Endothelial cell of umbilical vein (primary cell): ENCODE measurements around the gene MCL1. TPM values are rescaled to one million over a fixed set of nuclear protein-coding genes. Genes with fewer than 3 reads are reported as not detected.

Source experiments
- BruUV-seq: library from RNA; stranded (reverse); fragments of 400-500 nt; replicated peaks from 2 replicates; lab custom pipeline; 2021; lab: Mats Ljungman, UMichigan
- CTCF ChIA-PET: fragments of 300-600, 350-600 bp; sonication (Branson Sonifier 250); formaldehyde crosslinking; loops from one replicate; lab custom pipeline; 2021; ENCODE audit warnings: antibody characterized with exemption, inconsistent platforms; lab: Charles Lee
- POLR2A ChIA-PET: fragments of 300-600, 350-600 bp; sonication (Branson Sonifier 250); formaldehyde crosslinking; loops from one replicate; lab custom pipeline; 2021; ENCODE audit warnings: antibody characterized with exemption, inconsistent platforms; lab: Charles Lee
- DNase-seq: peaks from one replicate; pipeline ENCODE4 v3.0.0-alpha.2; 2011; ENCODE audit warnings: low read depth, low spot score
- FAIRE-seq: peaks from 2 replicates; lab custom pipeline; 2011; peaks lifted over from hg19 to GRCh38; lab: Jason Lieb, UNC
- H2AFZ ChIP-seq: 2 replicates; pipeline ENCODE4 v1.6.0; 2012; ENCODE audit warnings: low read depth, low read length, control low read depth, inconsistent platforms
- H3K27ac ChIP-seq: 2 replicates; pipeline ENCODE4 v1.5.1; 2011; ENCODE audit warnings: low read depth, mild to moderate bottlenecking, control low read depth, low read length, moderate library complexity; ENCODE audit not compliant: insufficient read depth
- H3K27me3 ChIP-seq, 2 experiments: 2 replicates each; pipeline versions ENCODE4 v1.6.0 to v1.6.1; 2011; ENCODE audit warnings: low read length in 2 of 2, mixed read lengths in 1 of 2; ENCODE audit not compliant: control insufficient read depth in 2 of 2, insufficient read depth in 2 of 2
- H3K36me3 ChIP-seq, 2 experiments: 2 replicates in 1 of 2; 3 replicates in 1 of 2; pipeline ENCODE4 v1.5.1; 2011; ENCODE audit warnings: low read length in 2 of 2, mild to moderate bottlenecking in 1 of 2, moderate library complexity in 1 of 2; ENCODE audit not compliant: control insufficient read depth in 2 of 2, insufficient read depth in 2 of 2; ENCODE audit errors: extremely low read depth in 1 of 2
- H3K4me1 ChIP-seq: 3 replicates; pipeline ENCODE4 v1.5.1; 2011; ENCODE audit warnings: mild to moderate bottlenecking, low read length; ENCODE audit not compliant: control insufficient read depth, insufficient read depth; ENCODE audit errors: extremely low read depth
- H3K4me2 ChIP-seq: 2 replicates; pipeline ENCODE4 v1.6.1; 2011; ENCODE audit warnings: low read length, control low read depth, mixed read lengths; ENCODE audit not compliant: insufficient read depth
- H3K4me3 ChIP-seq, 3 experiments: fragments of 200-600 bp in 1 of 3; sonication (generic), shearing (Covaris generic) in 1 of 3; replicated peaks in 1 of 3; 2 replicates each; pipeline ENCODE4 v1.5.1; 2011 to 2016; ENCODE audit warnings: control low read depth in 3 of 3, low read length in 3 of 3, mild to moderate bottlenecking in 2 of 3, inconsistent platforms in 1 of 3, low read depth in 1 of 3, moderate library complexity in 1 of 3; ENCODE audit not compliant: insufficient read depth in 1 of 3
- H3K79me2 ChIP-seq: 2 replicates; pipeline ENCODE4 v1.6.0; 2012; ENCODE audit warnings: low read length, inconsistent platforms; ENCODE audit not compliant: control insufficient read depth, insufficient read depth
- H3K9ac ChIP-seq: replicated peaks from 2 replicates; pipeline ENCODE3; 2011; ENCODE audit warnings: low read length, control low read depth; ENCODE audit not compliant: insufficient read depth; ENCODE audit errors: extremely low read depth
- H3K9me1 ChIP-seq: replicated peaks from 3 replicates; pipeline ENCODE4 v1.6.0; 2011; ENCODE audit warnings: mild to moderate bottlenecking, low read length; ENCODE audit not compliant: control insufficient read depth, insufficient read depth; ENCODE audit errors: extremely low read depth
- H3K9me3 ChIP-seq: replicated peaks from 2 replicates; pipeline ENCODE4 v1.5.1; 2012; ENCODE audit warnings: low read length, inconsistent platforms; ENCODE audit not compliant: control insufficient read depth, insufficient read depth
- H4K20me1 ChIP-seq: replicated peaks from 2 replicates; pipeline ENCODE3; 2011; ENCODE audit warnings: mild to moderate bottlenecking, low read length; ENCODE audit not compliant: control insufficient read depth, insufficient read depth; ENCODE audit errors: extremely low read depth
- EZH2 ChIP-seq: IDR thresholded peaks from 2 replicates; pipeline ENCODE4 v1.6.1; 2012; ENCODE audit warnings: borderline replicate concordance, low read depth, mild to moderate bottlenecking, moderate library complexity, low read length, inconsistent platforms; ENCODE audit not compliant: severe bottlenecking
- FOS ChIP-seq: IDR thresholded peaks from 2 replicates; pipeline ENCODE4 v1.6.1; 2011; ENCODE audit warnings: mild to moderate bottlenecking, low read length, moderate library complexity, borderline replicate concordance; ENCODE audit not compliant: insufficient read depth
- GATA2 ChIP-seq: IDR thresholded peaks from 2 replicates; pipeline ENCODE4 v1.7.0; 2011; ENCODE audit warnings: low read depth, mild to moderate bottlenecking, moderate library complexity, mixed read lengths, low read length; ENCODE audit not compliant: insufficient read length, insufficient read depth
- MYC ChIP-seq: IDR thresholded peaks from one replicate; pipeline ENCODE4 v1.6.1; 2011; ENCODE audit warnings: mild to moderate bottlenecking, low read depth, low read length
- POLR2A ChIP-seq: IDR thresholded peaks from 2 replicates; pipeline ENCODE4 v1.6.1; 2012; ENCODE audit warnings: low read depth, mild to moderate bottlenecking, control low read depth, low read length
- POLR2AphosphoS5 ChIP-seq: IDR thresholded peaks from 2 replicates; pipeline ENCODE4 v1.6.1; 2012; ENCODE audit warnings: low read depth, mild to moderate bottlenecking, control low read depth, low read length, moderate library complexity; ENCODE audit not compliant: insufficient read depth
- dilution Hi-C: fragments of 300-500 bp; cut with MboI; formaldehyde crosslinking; loops from one replicate; pipeline ENCODE4 v1.15.0; 2019; ENCODE audit warnings: low sequenced_read_pairs; ENCODE audit not compliant: extremely low pct_ligation_motif_present
- intact Hi-C: fragments of 100-400 bp; cut with micrococcal nuclease; formaldehyde crosslinking; loops from one replicate; pipeline ENCODE4 v1.10.0; 2022
- polyA plus RNA-seq, 4 experiments: library from polyadenylated mRNA; depleted of rRNA in 3 of 4; stranded (reverse) in 3 of 4; unstranded in 1 of 4; fragments of >200 nt; gene quantifications; 2 replicates each; pipeline versions ENCODE4 v1.2.1 to v1.2.3, GENCODE V29; 2011 to 2012; ENCODE audit warnings: missing spikeins in 1 of 4
- total RNA-seq: library from RNA; stranded (reverse); gene quantifications from 2 replicates; pipeline ENCODE4 v1.2.3, GENCODE V29; 2021

MCL1 gene
- total and polyA plus RNA-seq, 2 donors (not counting 3 experiments of a cell fraction or from before 2014, with no cell fraction given), result 87.3 to 186 TPM

DNA sequence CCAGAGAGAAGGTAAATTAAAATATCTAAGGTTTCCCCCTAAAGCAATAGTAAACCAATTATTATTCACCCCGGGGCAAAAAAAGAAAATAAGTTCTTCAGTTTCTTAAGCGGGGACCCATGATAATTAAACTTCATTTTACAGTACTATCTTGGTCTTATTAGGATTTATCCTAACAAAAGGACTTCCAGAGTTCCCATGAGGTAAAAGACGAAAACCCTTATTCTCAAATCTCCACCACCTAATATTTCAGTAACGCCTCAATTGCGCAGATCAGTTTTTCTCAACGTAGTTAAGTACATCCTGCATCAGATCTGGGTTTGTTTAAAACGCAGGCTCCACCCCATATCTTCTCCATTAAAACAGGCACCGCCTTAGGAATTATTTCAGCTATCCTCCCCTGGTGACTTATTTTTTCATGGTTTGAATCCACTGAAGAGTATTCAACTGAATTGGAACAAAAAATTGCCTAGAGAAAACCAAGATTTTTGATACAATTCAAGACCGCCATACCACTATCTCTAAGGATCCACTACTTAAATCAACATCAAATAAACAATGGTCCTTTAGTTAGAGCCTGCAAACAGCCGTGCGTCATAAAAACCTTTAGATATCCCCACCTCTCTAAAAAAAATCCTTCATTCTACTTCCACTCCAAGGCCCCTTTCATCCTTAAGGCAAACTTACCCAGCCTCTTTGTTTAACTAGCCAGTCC is 1.7 kb downstream of the MCL1 start:
- dilution Hi-C loops, result loop anchor here (10.0 kb wide), 1 partner anchor 87 kb away; no protein-coding TSS in a partner anchor
- H4K20me1 ChIP-seq, result peaks cover 36% of the 10 kb centered on the region
- peak overlapping the region; percentile 91 to 99 (median 92) for H3K4me3 ChIP-seq
- H3K9me1 ChIP-seq, result no peaks in the 10 kb centered on the region
- intact Hi-C loops, result loop anchor here (2.0 to 5.0 kb wide), 2 partner anchors 51 to 235 kb away; partner anchors contain the start of gene ENSA
- POLR2A ChIA-PET, result interaction anchor here (0.8 to 3.0 kb wide), 8 partner anchors 9 to 51 kb away, joined by 3 to 43 read pairs (median 23); partner anchors contain the start of gene ENSA
- peaks cover 32% of the 10 kb centered on the region for H3K4me1 ChIP-seq
- DNase-seq, result no peak
- no peak overlapping the region for H2AFZ ChIP-seq
- FAIRE-seq, result no peak
- no peaks in the 10 kb centered on the region for H3K27me3 ChIP-seq
- CTCF ChIA-PET, result interaction anchor here (1.1 to 13.4 kb wide), 5 partner anchors 9 to 236 kb away, joined by 3 to 184 read pairs (median 10); no protein-coding TSS in a partner anchor
- H3K79me2 ChIP-seq, result peaks cover 70% of the 10 kb centered on the region
- no TSS peak for BruUV-seq
- peak overlapping the region; percentile 97 for H3K9ac ChIP-seq
- peak overlapping the region; percentile 87 for H3K4me2 ChIP-seq
- H3K36me3 ChIP-seq, result peaks cover 15 to 39% of the 10 kb centered on the region in 2 experiments
- H3K27ac ChIP-seq, result peak overlapping the region; percentile 94
- no peaks in the 10 kb centered on the region for H3K9me3 ChIP-seq
- no peak for TF ChIP-seq GATA2
- no peak for TF ChIP-seq FOS
- TF ChIP-seq EZH2, result no peak
- no peak for TF ChIP-seq MYC
- no peak for TF ChIP-seq POLR2AphosphoS5
- no peak for TF ChIP-seq POLR2A
